ENCODE measurements around the gene HOOK1.
A peak's percentile ranks its signal among the peaks of the same experiment; 100 is the strongest.

The HOOK1 gene

DNA sequence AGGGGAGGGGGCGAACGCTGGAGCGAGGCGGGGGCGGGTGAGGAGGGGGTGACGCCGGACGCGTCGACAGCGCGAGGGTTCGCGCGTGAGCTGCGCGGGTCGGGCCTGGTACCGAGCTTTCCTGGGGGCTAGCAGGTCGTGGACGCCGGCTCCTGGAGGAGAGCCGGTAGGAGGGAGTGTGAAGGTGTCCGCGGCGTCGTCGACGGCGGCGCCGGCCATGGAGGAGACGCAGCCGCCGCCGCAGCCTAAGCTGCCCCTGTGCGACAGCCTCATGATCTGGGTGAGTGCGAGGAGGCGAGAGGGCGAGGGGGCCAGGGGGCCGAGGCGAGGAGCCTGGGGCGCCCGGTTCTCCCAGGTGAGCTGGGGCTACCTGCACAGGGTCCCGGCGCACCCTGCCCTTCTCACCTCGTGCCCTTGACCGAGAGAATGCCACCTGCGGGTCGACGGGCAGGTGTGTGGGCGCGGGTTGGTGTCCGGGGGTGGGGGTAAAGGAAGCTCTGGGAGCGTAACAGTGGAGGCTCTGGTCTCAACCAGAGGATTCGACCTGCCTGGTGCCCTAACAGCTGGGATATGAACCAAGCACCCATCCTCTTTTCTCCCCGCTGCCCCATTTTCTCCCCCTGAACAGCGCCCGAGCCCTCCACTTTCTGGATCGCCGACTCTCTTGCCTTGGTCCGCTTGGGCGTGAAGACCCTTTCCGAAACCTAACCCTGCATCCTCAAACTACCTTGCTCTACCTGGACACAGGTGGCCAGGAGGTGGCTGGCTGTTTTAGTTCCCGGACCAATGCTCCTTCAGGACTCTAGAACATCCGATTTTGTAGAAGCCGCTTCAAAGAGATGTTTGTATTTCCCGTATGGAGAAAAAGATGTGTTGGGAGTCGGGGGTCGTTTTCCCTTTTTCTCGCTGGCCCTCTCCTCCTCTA lies at the start of gene HOOK1:
TSS of gene HOOK1 (plus strand) at position 49 of the 925 bp plus-strand sequence. CDS start at position 218, 169 bp downstream.
- DNase-seq (ENCODE audit: low read depth) = no peak

DNA sequence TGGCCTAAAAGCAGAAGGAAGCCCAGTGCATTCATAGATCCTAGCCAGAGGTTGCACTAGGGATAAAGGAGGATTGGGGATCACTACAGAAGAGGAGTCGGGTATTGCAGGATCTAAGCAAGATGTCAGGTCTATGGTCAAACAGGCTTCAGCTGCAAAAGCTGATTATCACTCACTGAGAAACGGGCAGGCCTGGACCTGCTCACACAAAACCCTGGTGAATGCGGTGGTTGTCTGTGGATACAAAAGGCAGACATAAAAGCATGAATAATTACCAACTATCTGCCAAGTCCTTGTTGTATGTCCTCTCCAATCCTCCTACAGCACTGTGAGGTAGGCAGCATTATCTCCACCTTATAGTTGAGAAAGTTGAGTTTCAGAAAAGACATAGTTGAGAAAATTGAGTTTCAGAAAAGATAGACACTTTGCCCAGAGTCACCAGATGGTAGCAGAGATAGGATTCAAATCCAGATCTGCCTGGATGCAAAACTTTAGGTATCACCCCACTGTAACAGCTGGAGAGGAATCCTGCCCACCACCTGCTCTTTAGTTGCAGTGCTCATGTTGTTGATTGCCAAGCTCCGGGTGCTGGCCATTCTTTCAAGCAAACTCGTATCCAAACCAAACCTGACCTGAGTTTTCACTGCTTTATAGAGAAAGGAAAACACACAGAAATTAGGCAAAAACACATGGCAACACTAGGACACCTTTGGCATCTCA lies 49.6 kb upstream of the HOOK1 start:
- DNase-seq (ENCODE audit: low read depth) = no peak

DNA sequence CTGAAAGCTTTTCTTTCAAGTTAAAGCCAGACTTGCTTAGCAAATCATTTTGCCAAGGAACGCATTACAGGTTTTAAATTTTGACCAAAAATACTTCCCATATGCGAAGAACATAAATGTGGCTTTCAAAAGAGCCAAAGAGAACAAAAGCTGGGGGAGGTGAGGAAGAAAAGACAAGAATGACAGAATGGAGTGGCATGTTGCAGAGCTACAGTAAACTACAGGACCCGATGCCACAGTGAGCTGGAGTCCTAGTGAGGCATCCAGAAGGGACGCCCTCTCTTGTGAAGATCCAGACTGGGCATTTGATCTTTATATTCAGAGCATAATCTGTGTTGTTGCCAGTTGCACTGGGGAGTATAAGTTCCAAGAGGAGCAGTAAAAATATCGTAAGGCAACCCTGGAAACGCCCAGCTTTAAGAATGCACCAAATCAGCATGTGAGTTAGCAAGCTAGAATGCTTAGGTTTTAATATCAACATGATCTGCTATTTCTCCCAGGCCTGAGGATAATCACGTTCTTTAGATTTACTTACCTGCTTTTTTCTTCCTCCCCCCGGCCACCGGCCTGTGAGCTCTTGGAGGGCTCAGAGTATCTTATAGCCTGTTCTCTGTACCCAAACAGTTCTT lies 48.4 kb upstream of the HOOK1 start:
- no peak for DNase-seq (ENCODE audit: low read depth)

DNA sequence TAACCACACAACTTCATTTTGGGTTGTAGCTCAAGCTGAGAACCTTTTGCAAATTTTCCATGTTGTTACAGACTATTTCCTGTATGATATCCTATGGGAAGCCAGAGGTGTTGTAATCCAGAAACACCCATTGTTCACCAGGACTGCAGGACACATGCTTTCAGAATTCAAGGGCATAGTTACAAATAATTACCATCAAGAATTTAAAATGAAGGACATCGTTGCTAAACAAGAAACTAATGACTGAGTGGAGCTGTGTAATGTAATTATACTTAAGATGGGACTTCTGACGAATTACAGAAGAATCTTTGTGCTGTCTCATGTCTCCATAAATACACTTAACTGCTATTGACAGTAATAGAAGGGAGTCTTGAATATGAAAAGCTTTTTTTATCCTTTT lies 47.6 kb upstream of the HOOK1 start:
- DNase-seq (ENCODE audit: low read depth) = no peak

DNA sequence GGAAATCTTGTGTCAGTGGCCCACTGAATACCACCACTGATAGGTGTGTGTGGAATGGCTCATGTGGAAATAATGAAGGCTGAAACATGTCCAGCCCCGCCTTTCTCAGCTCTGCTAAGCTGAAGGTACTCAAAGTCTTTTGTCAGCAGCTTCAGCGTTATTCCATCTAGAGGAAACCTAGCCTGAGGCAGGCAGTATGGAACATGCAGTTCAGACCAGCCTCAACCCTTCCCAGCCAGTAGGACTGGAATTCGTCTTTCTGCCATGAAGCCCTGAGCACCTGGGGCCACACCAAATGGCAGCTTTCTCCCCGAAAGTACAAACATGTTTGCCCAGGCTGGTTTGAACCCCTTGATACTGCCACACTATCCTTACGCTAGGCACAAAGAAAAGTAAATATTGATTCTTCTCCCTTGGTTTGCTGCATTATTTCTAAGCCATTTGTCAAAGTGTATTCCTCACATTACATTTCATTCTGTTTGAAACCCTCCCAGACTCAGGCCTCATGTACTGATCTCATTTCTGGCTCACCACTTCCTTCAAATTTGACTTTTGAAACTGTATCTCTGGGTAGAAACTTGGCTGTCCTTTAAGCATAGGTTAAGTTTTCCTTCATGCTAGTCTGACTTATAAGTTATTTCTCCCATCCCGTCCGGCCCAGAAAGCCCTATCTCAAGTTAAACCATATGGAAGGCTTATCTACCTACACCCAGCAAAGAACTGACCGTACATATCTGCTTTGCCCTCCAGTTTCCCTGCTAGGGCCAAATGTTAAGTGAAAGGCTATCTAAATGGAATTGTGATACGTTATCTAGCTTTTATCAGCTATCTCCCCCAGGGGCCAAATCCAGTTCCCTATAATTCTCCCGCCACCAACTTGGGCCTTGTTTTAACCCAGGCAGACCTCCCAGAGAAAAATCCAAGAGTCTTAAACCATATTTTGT lies 45.7 kb upstream of the HOOK1 start:
- DNase-seq (ENCODE audit: low read depth) = no peak

DNA sequence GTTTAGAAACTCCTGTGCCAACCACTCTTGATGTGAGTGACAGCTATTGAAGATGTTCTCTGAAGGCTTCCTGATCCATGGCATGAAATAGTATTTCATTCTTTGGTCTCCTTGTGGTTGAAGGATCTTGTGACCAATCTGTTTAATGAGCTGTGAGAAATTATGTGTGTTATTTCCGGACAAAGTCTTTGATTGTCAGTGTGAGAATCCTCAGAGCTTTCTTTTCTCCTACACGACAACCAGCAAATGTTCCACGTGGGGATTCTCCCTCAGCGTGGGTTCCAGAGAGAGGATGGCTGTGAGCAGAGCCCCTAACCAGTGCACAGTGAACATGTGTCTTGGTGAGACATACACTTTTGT lies 45.0 kb upstream of the HOOK1 start:
- no peak for DNase-seq (ENCODE audit: low read depth)

DNA sequence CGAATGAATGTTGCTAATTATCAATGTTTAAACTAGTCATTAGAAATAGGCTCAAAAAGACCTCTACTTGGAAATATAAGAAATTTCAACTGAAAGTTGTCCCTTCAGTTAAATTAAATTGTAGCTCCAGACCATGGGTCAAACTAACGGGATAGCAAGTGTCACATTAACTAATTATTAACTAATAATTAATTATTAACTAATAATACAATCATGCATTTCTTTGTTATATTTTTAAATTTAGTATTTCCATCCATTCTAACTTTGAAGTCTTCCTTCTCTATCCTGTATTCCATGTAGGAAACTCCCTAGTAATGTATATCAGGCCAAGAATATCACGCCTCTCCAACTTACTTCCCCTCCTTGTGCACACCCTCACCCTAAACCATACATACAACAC lies 43.4 kb upstream of the HOOK1 start:
- DNase-seq (ENCODE audit: low read depth) = no peak

DNA sequence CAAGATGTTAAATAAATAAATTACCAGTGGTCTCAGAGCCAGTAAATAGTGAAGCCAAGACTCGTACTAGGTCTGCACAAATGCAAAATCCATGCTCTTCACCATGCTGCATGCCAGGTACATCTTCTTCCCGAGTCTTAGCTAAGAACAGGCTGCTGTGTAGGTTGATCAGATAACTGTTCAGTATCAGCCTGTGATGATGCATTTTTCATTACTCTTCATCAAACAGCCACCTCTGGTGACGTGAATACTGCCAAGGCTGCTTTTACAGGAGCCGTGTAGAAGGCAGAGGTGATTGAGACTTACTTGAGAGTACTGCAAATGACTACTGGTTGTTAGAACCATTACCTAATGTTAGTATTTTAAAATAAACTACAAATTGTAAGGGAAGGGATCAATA lies 39.3 kb upstream of the HOOK1 start:
- DNase-seq (ENCODE audit: low read depth) = no peak

DNA sequence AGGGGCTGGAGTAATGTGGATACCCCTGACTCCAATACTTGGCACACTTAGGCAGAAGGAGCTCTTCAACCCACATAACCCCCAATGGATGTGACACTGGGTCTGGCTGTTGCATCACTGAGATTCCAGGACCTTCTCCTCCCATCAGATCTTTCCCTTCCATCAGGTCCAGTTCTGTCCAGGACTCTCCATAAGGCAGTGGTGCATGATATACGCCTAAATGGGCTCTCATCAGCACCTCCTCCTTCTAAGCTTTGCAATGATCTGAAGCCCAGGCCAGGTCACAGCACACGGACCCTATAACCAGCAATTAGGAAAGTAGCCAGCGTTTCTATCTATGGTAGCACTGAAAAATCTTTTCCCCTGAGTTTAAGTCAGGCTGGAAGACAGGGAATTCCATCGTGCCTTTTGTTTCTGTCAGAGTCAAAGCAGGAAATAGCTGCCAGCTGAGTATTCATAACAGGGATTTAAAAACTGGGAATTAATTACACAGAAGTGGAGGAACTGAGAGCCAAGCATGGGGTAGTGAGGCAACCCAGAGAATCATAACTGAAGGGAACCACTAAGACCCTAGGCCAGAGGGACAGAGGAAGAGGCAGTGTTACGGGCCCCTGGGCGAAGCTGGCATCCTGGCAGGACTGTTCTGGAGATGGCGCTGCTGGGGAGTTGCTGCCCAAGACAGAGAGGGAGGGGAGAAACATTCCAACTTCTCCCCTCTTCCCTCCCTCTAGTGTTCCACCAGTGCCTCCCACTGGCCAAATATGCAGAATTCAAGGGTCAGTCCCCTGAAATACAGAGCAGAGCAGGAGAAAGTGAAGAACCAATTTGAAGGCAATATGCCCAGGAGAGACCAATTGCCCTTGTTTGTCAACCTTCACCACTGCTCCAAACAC lies 37.5 kb upstream of the HOOK1 start:
- no peak for DNase-seq (ENCODE audit: low read depth)

DNA sequence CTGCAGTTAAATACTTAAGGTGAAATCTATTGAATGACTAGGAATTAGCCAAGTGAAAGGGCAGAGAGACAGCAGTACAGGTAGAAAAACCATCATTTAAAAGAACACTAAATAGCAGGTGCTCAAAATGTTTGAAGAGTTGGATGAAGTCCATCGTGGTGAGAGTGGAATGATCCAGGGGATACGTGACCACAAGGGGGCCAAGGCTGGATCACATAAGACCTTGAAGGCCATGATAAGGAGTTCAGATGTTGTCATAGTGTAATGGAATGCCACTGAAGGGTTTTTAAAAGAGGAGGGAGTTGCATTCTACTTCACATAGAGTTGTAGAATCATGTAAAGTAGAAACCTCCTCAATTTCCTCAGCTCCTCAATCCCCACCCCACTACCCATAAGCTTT lies 34.8 kb upstream of the HOOK1 start:
- no peak for DNase-seq (ENCODE audit: low read depth)

DNA sequence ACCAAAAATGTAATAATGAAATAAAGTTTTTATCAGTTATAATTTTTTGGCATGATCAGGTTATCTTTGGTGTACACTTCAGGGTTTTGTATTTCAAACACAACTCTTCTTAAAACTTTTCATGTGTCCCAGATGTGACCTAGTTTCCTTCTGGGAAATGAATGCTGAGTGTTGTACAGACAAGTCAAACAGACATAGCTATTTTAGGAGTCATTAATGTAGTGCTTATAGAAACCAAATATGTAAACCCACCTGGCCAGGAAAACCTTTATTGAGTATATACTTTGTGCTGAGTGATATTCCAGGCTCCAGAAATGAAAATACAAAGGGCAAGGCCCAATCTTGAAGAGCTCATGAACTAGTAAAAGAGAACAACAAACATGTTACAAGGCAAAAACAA lies 25.9 kb upstream of the HOOK1 start:
- DNase-seq (ENCODE audit: low read depth) = no peak

DNA sequence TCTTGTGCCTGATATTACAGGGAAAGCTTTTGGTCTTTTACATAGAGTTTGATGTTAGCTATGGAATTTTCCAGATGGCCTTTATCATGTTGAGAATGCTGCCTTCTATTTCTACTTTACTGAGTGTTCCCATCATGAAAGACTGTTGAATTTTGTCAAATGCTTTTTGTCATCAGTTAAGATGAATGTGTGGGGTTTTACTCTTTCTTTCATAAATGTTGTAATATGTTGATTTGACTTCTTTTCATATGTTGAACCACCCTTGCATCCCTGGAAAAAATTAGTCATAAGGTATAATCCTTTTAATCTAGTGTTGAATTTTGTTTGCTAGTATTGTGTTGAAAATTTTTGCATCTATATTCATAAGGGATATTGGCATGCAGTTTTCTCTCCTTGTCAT lies 16.1 kb upstream of the HOOK1 start:
- DNase-seq (ENCODE audit: low read depth) = no peak

DNA sequence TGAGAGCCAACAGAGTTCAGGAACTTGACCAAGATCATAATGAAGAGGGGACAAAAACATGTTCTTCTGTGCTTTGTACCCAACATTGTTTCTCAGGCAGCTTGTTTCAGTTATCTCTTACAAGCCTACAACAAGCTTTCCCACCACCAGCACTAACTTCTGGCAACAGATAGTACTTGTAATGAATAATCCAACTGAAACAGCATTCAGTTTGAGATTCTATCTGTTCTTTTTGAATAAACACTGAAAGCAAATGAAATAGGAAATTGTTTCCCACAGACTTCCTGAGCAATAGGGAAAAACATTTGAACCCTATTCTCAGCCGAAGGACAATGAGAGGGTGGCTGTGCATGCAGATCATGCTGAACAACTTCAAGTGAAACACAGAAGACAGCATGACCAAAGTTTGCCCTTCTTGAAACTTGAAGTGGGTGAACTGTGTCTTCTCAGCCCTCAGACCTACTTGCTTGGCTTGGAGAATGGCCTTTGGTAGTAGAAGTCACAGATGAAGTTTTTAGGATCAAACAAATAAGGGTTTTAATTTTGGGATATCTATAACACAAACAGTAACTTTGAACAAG lies 11.2 kb upstream of the HOOK1 start:
- DNase-seq (ENCODE audit: low read depth) = no peak

DNA sequence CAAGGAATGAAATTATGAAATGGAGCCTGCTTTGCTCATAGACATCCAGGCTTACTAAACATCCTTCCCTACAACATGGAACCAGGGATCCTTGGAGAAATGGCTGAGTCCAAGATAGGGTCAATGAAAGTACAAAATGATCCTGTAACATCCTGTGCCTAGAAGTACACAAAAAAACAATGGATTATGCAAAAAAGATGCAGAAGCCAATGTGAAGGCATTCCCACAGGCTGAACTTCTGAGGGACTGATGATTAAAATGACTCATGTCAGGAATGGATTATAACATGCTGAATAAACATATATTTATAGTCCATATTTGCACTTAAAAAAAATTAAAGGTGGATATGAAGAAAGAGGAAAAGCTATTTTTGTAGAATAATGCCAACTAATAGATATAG lies 10.4 kb upstream of the HOOK1 start:
- no peak for DNase-seq (ENCODE audit: low read depth)

DNA sequence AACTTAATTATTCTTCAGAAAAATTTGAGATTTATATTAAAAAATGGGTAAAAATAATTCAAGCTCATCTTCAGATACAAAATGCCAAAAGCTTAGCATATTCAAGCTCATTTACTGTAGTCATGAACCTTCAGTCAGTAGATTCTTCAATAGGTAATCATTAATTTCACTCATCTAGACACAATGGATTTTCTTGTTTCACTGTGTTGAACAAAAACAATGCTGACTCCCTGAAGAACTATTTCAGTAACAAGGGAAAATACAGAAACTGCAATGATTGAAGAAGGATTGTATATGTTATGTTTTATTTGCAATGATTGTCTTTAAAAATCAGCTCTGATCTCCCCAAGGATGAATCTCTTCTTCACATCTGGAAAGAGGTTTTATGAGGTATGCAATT lies 9.2 kb upstream of the HOOK1 start:
- no peak for DNase-seq (ENCODE audit: low read depth)

DNA sequence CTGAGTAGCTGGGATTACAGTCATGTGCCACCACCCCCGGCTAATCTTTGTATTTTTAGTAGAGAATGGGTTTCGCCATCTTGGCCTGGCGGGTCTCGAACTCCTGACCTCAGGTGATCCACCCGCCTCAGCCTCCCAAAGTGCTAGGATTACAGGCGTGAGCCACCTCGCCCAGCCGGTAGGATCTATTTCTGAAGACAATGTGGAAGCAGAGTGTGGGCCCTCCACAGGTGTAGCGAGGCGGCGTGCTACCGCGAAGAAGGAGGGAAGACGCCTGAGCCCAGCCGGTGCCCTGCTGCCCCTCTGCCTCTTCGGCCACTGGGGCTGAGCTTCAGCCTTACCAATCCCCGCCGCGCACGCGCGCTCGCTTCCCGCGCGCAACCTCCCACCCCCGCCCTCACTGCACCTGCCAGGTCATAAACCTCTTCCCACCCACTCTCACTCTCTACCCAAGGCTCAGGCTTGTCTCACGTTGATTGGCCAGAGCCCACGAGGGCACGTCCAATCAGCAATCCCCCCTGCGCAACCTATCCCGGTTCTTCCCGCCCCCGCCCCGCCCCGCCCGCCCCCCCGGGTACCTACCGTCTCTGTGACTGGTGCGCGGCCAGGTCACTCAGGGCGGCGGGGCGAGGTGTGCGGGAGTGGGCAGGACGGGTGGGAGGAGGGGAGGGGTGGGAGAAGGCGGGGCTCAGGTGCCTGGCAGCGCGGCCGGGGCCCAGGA lies 409 bp upstream of the HOOK1 start:
- peak; percentile 71 for DNase-seq (ENCODE audit: low read depth)

DNA sequence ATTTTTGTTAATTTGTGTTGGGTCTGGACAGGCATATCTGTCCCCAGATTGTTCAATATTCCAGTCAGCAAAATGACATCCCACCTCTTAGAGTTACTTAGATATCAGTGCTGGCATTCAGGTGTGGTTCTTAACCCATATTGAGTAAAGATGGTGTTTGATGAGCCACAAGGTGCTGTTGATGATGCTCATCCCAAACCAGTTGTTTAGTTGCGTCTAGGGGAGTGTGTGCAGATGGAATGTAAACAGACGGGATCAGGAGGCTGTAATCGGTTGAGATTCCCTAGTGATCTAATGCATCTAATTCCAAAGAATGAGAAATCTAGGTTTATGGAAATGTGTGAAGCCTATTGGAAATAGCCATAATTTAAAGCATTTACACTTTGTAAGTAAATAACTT lies 1.1 kb downstream of the HOOK1 start:
- no peak for DNase-seq (ENCODE audit: low read depth)

DNA sequence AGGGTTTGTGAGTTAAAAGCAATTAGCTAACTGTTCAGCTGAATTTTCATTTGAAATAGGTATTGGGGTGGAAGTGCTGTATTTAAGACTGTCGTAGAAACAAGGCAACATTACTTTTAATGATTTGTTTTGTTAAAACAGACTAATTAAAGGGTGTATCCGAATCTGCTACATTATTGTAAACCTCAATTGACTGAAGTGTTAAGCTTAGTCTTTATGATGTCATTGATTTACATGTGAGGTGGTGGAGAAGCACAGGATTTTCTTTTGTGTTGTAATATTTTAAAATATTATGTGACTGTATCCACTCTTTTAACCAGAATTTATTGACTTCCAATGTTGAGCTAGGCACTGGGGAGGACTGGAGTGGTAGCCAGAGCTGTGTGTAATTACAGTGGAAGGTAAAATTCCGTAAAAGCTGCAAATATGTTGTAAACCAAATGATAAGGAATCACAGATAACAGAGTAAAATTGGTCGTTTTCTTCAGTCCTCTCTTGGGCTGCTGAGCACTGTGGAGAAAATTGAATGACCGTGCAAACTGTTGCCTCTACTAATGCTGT lies 1.6 kb downstream of the HOOK1 start:
- no peak for DNase-seq (ENCODE audit: low read depth)

All from T-helper 22 cell (primary cell).